Stomach (tissue), 9 donors: ENCODE results near the gene NR6A1. TPM values are rescaled to one million over a fixed set of nuclear protein-coding genes. Genes with fewer than 3 reads are reported as not detected.
A peak's percentile ranks its signal among the peaks of the same experiment; 100 is the strongest.

Experiments used
- DNase-seq, 2 donors: peaks; one replicate each; pipeline versions ENCODE4 v3.0.0 to v3.0.0-alpha.2; 2013 to 2019
- H3K27ac ChIP-seq, 5 donors: fragments of 200-600 bp in 4 of 5; sonication (generic) in 4 of 5; one replicate each; pipeline ENCODE4 v1.5.1; 2013 to 2019; ENCODE audit warnings: mild to moderate bottlenecking in 1 of 5, moderate library complexity in 1 of 5
- H3K27me3 ChIP-seq, 3 donors: fragments of 200-600 bp; sonication (generic); one replicate each; pipeline ENCODE4 v1.5.1; 2017 to 2019; ENCODE audit warnings: mixed run types in 1 of 3
- H3K36me3 ChIP-seq, 4 donors: fragments of 200-600 bp; sonication (generic); 1 replicate in 3 of 4; 2 replicates in 1 of 4; pipeline ENCODE4 v1.5.1; 2016 to 2019
- H3K4me1 ChIP-seq, 4 donors: fragments of 200-600 bp; sonication (generic); one replicate each; pipeline ENCODE4 v1.5.1; 2016 to 2019
- H3K4me3 ChIP-seq, 4 donors: fragments of 200-600 bp; sonication (generic) in 3 of 4; one replicate each; pipeline ENCODE4 v1.5.1; 2016 to 2019; ENCODE audit warnings: mild to moderate bottlenecking in 1 of 4
- H3K9me3 ChIP-seq, 4 donors: fragments of 200-600 bp; sonication (generic); one replicate each; pipeline ENCODE4 v1.5.1; 2016 to 2019
- EP300 ChIP-seq: sonication (generic); formaldehyde crosslinking; IDR thresholded peaks from one replicate; pipeline ENCODE4 v1.6.1; 2017; ENCODE audit warnings: antibody characterized with exemption
- POLR2A ChIP-seq, 4 donors: fragments of 450-650 bp; IDR thresholded peaks; one replicate each; pipeline ENCODE4 v1.6.1; 2016; ENCODE audit warnings: antibody characterized with exemption in 4 of 4, control low read depth in 2 of 4, mild to moderate bottlenecking in 1 of 4, moderate library complexity in 1 of 4
- POLR2AphosphoS5 ChIP-seq, 3 donors: sonication (generic); formaldehyde crosslinking; IDR thresholded peaks; one replicate each; pipeline ENCODE4 v1.6.1; 2016; ENCODE audit warnings: antibody characterized with exemption in 3 of 3
- WGBS, 5 donors: extraction: QIAGEN DNeasy Blood & Tissue Kit in 3 of 5; methylation state at CpG; one replicate each; pipeline versions ENCODE4 v1.1.5 to v1.1.7; 2013 to 2018; 5-methylcytosine and 5-hydroxymethylcytosine counted together
- intact Hi-C: fragments of 100-400 bp; cut with DNase I; formaldehyde crosslinking; loops from one replicate; pipeline ENCODE4 v1.15.1; 2023; ENCODE audit warnings: low total_unique reads
- polyA plus RNA-seq, 3 donors: library from polyadenylated mRNA; stranded (reverse); fragments of 200-250 nt; gene quantifications; one replicate each; pipeline ENCODE4 v1.2.3, GENCODE V29; 2013
- total RNA-seq, 5 donors: library from RNA; depleted of rRNA; stranded (reverse); fragments of >200 nt; gene quantifications; one replicate each; pipeline versions ENCODE4 v1.1.0 to v1.2.3, GENCODE V29; 2014 to 2016
- TF ChIP-seq, protein P1 (sequence below), 7 experiments: fragments of 450-650 bp in 4 of 7; fragments of 200-600 bp in 3 of 7; sonication (generic) in 3 of 7; IDR thresholded peaks; one replicate each; pipeline ENCODE4 v1.5.1; 2016 to 2019; ENCODE audit warnings: antibody characterized with exemption in 7 of 7, control low read depth in 2 of 7, mild to moderate bottlenecking in 1 of 7
- donor health status: healthy with polysubstance abuse.
- donor health status: Bipolar disorder and iron deficiency.
- donor health status: healthy.

NR6A1 gene
- total and polyA plus RNA-seq, 8 donors = 0.15 to 3.2 (median 1.5) TPM; not detected in 1

GRCh38 chr9:124599121-124599795, 171.9 kb downstream of the NR6A1 start:
- Histone ChIP-seq H3K27ac (no peak overlapping the region), H3K27me3 (no peaks in the 10 kb centered on the region), H3K9me3 (no peaks in the 10 kb centered on the region), H3K4me3 (no peak overlapping the region), H3K36me3 (no peaks in the 10 kb centered on the region), H3K4me1 (peaks cover 0 to 32% (median 15%) of the 10 kb centered on the region in 4 donors)
- TF ChIP-seq, protein P1, sequence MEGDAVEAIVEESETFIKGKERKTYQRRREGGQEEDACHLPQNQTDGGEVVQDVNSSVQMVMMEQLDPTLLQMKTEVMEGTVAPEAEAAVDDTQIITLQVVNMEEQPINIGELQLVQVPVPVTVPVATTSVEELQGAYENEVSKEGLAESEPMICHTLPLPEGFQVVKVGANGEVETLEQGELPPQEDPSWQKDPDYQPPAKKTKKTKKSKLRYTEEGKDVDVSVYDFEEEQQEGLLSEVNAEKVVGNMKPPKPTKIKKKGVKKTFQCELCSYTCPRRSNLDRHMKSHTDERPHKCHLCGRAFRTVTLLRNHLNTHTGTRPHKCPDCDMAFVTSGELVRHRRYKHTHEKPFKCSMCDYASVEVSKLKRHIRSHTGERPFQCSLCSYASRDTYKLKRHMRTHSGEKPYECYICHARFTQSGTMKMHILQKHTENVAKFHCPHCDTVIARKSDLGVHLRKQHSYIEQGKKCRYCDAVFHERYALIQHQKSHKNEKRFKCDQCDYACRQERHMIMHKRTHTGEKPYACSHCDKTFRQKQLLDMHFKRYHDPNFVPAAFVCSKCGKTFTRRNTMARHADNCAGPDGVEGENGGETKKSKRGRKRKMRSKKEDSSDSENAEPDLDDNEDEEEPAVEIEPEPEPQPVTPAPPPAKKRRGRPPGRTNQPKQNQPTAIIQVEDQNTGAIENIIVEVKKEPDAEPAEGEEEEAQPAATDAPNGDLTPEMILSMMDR (IDR thresholded peaks at IDR 0.05) = no peak
- no peak for TF ChIP-seq EP300
- no peak for TF ChIP-seq POLR2A (IDR thresholded peaks at IDR 0.05)
- TF ChIP-seq POLR2AphosphoS5 (IDR thresholded peaks at IDR 0.05) = no peak
- WGBS, 5 donors = 95 to 98% (median 98%) methylated on average over 39 of the region's 39 CpGs
- no peak for DNase-seq
- intact Hi-C loops = no loop called here

- whole genome bisulfite sequencing, 5 donors = 82 to 92% (median 91%) methylated on average over 5 of the region's 5 CpGs
These were observed 173.1 kb downstream of the NR6A1 start for GRCh38 chr9:124598048-124598447.

DNA sequence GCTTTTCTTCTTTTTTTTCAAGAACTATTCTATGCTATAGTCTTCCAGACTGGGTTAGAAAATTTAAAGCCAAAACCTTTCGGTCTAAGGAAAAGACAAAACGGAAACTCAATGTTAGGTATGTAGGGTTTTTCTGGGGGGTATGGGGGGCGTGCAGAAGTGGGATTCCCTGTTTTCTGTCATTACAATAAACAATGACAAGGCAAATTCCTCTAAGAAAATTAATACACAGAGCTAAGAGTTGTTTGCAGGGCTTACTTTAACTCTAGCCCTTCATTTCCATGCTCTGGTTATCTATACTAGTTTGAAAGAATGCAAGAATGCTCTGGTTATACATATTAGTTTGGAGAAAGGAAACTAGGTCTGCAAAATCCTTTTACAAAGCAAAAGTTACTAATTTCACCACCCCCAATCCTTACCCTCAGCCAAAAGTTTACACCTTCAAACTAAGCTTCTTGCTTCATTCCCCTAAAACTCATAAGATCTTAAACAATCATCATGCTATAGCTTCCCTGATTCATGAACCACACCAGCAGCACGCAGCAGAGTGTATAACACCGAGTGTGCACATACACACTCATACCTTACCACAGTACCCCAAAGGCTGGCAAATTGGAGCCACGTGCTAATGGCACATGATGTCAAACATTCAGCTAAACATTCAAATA, 174.8 kb downstream of the NR6A1 start:
- H3K27ac ChIP-seq = no peak overlapping the region
- H3K36me3 ChIP-seq = no peaks in the 10 kb centered on the region
- H3K4me3 ChIP-seq = no peak overlapping the region
- peaks cover 0 to 34% (median 18%) of the 10 kb centered on the region in 4 donors for H3K4me1 ChIP-seq
- no peaks in the 10 kb centered on the region for H3K27me3 ChIP-seq
- H3K9me3 ChIP-seq = no peaks in the 10 kb centered on the region
- no peak for TF ChIP-seq POLR2AphosphoS5 (IDR thresholded peaks at IDR 0.05)
- TF ChIP-seq EP300 = no peak
- no peak for TF ChIP-seq POLR2A (IDR thresholded peaks at IDR 0.05)
- TF ChIP-seq, protein P1 (IDR thresholded peaks at IDR 0.05) = no peak
- DNase-seq = no peak
- intact Hi-C loops = no loop called here
- WGBS, 5 donors = 76 to 82% (median 77%) methylated on average over 6 of the region's 6 CpGs

More at GRCh38 chr9:124598048-124598447, 173.1 kb downstream of the NR6A1 start:
- Histone ChIP-seq H3K4me3 (no peak overlapping the region), H3K27me3 (no peaks in the 10 kb centered on the region), H3K9me3 (no peaks in the 10 kb centered on the region), H3K4me1 (peaks cover 0 to 43% (median 21%) of the 10 kb centered on the region in 4 donors), H3K27ac (no peak overlapping the region), H3K36me3 (no peaks in the 10 kb centered on the region)
- intact Hi-C loops = no loop called here
- TF ChIP-seq POLR2AphosphoS5 (IDR thresholded peaks at IDR 0.05) = no peak
- no peak for DNase-seq

GRCh38 chr9:124595743-124596142, 175.4 kb downstream of the NR6A1 start:
- WGBS, 5 donors = 19 to 46% (median 40%) methylated on average over 7 of the region's 7 CpGs
- H3K4me3 ChIP-seq = no peak overlapping the region
- H3K36me3 ChIP-seq = no peaks in the 10 kb centered on the region
- no peak overlapping the region for H3K27ac ChIP-seq
- TF ChIP-seq POLR2A (IDR thresholded peaks at IDR 0.05) = no peak
- no peak for TF ChIP-seq POLR2AphosphoS5 (IDR thresholded peaks at IDR 0.05)
- TF ChIP-seq EP300 = no peak
- TF ChIP-seq, protein P1 (IDR thresholded peaks at IDR 0.05) = no peak
- intact Hi-C loops = no loop called here
- peaks cover 0 to 34% (median 18%) of the 10 kb centered on the region in 4 donors for H3K4me1 ChIP-seq
- H3K27me3 ChIP-seq = no peaks in the 10 kb centered on the region
- H3K9me3 ChIP-seq = no peaks in the 10 kb centered on the region
- DNase-seq = peak in 1 of 2 donors; percentile 31
